SK-N-SH treated with all-trans-retinoic acid at 6 μM for 48 hours (cell line): ENCODE results near the gene ASB11.

ENCODE experiments used
- ARNTL ChIP-seq: fragments of 450-650 bp; formaldehyde crosslinking; IDR thresholded peaks from 2 replicates; pipeline ENCODE4 v1.5.0; 2020; ENCODE audit warnings: low read depth, mild to moderate bottlenecking, moderate library complexity, borderline replicate concordance
- TSHZ2 ChIP-seq: fragments of 250-450 bp; sonication (Bioruptor Pico); IDR thresholded peaks from 2 replicates; pipeline ENCODE4 v1.5.0; 2020; ENCODE audit warnings: mild to moderate bottlenecking, moderate library complexity
- ZC3H10 ChIP-seq: fragments of 250-450 bp; sonication (Bioruptor Pico); IDR thresholded peaks from 2 replicates; pipeline ENCODE4 v1.5.1; 2021; ENCODE audit warnings: mild to moderate bottlenecking, moderate library complexity
- ZFP3 ChIP-seq: fragments of 250-450 bp; sonication (Bioruptor Pico); IDR thresholded peaks from 2 replicates; pipeline ENCODE4 v1.5.0; 2020; ENCODE audit warnings: mild to moderate bottlenecking, moderate library complexity
- ZNF565 ChIP-seq: fragments of 450-650 bp; formaldehyde crosslinking; conservative IDR thresholded peaks from 2 replicates; pipeline ENCODE4 v1.5.0; 2020; ENCODE audit warnings: low read depth, mild to moderate bottlenecking, moderate library complexity

- no peak for TF ChIP-seq ARNTL
- TF ChIP-seq TSHZ2: no peak
- TF ChIP-seq ZFP3: no peak
- TF ChIP-seq ZNF565 (CRISPR knock-in tag): no peak
- TF ChIP-seq ZC3H10 (CRISPR knock-in tag): no peak
These were observed 74.1 kb downstream of the ASB11 start for GRCh38 chrX:15241301-15241700.
